C4-2B (cell line): ENCODE results near the gene IGFBP7.

Experiments
- ZFX ChIP-seq: fragments of 450-650 bp; IDR thresholded peaks from 2 replicates; pipeline ENCODE4 v1.6.1; 2017
- TF ChIP-seq, protein P1 (sequence below): fragments of 450-650 bp; conservative IDR thresholded peaks from 2 replicates; pipeline ENCODE4 v1.5.1; 2017; ENCODE audit warnings: mild to moderate bottlenecking

DNA sequence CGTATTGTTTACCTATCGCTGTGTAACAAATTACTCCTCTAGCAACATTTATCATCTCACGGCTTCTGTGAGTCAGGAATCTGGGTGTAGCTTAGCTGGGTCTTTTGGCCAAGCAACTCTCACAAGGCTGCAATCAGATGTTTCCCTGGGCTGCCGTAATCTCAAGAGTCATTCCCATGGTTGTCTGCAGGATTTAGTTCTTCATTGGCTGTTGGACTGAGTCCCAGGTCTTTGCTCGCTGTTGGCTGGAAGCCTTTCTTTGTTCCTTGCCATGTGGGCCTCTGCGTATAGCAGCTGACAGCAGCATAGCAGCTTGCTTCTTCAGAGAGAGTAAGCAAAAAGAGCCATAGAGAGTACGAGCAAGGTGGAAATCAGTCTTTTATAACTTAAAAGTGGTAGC is 114.7 kb downstream of the IGFBP7 start:
- TF ChIP-seq, protein P1, sequence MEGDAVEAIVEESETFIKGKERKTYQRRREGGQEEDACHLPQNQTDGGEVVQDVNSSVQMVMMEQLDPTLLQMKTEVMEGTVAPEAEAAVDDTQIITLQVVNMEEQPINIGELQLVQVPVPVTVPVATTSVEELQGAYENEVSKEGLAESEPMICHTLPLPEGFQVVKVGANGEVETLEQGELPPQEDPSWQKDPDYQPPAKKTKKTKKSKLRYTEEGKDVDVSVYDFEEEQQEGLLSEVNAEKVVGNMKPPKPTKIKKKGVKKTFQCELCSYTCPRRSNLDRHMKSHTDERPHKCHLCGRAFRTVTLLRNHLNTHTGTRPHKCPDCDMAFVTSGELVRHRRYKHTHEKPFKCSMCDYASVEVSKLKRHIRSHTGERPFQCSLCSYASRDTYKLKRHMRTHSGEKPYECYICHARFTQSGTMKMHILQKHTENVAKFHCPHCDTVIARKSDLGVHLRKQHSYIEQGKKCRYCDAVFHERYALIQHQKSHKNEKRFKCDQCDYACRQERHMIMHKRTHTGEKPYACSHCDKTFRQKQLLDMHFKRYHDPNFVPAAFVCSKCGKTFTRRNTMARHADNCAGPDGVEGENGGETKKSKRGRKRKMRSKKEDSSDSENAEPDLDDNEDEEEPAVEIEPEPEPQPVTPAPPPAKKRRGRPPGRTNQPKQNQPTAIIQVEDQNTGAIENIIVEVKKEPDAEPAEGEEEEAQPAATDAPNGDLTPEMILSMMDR, result no peak
- no peak for TF ChIP-seq ZFX
